ENCODE data around the gene COQ4.

The COQ4 gene

GRCh38 chr9:128355451-128355850 is 32.8 kb downstream of the COQ4 start:
- Histone ChIP-seq H3K36me3 (ENCODE audit: control insufficient read depth, insufficient read depth, low read length) (peaks cover 2% of the 10 kb centered on the region; the same call in 1 of the 2 replicates), H3K27me3 (replicated peaks; ENCODE audit: control insufficient read depth, insufficient read depth, low read length) (no peaks in the 10 kb centered on the region), H3K4me3 (replicated peaks; ENCODE audit: low read depth, low read length) (no peak overlapping the region)
- TF ChIP-seq CTCF (IDR thresholded peaks at IDR 0.05; ENCODE audit: insufficient read depth, low read length, poor library complexity, severe bottlenecking): no peak
- DNase-seq (ENCODE audit: extremely low read depth, insufficient read length): no peak

GRCh38 chr9:128358090-128358489 is 35.5 kb downstream of the COQ4 start:
- peaks cover 2% of the 10 kb centered on the region; the same call in 1 of the 2 replicates for H3K36me3 ChIP-seq (ENCODE audit: control insufficient read depth, insufficient read depth, low read length)

GRCh38 chr9:128358861-128359260 is 36.2 kb downstream of the COQ4 start:
- Histone ChIP-seq H3K4me3 (replicated peaks; ENCODE audit: low read depth, low read length) (no peak overlapping the region), H3K36me3 (ENCODE audit: control insufficient read depth, insufficient read depth, low read length) (peaks cover 2% of the 10 kb centered on the region; the same call in 1 of the 2 replicates), H3K27me3 (replicated peaks; ENCODE audit: control insufficient read depth, insufficient read depth, low read length) (no peaks in the 10 kb centered on the region)
- DNase-seq (ENCODE audit: extremely low read depth, insufficient read length): no peak
- no peak for TF ChIP-seq CTCF (IDR thresholded peaks at IDR 0.05; ENCODE audit: insufficient read depth, low read length, poor library complexity, severe bottlenecking)

More at GRCh38 chr9:128358090-128358489, 35.5 kb downstream of the COQ4 start:
- no peak for TF ChIP-seq CTCF (IDR thresholded peaks at IDR 0.05; ENCODE audit: insufficient read depth, low read length, poor library complexity, severe bottlenecking)
- no peak for DNase-seq (ENCODE audit: extremely low read depth, insufficient read length)
- no peak overlapping the region for H3K4me3 ChIP-seq (replicated peaks; ENCODE audit: low read depth, low read length)
- no peaks in the 10 kb centered on the region for H3K27me3 ChIP-seq (replicated peaks; ENCODE audit: control insufficient read depth, insufficient read depth, low read length)

- Histone ChIP-seq H3K27me3 (replicated peaks; ENCODE audit: control insufficient read depth, insufficient read depth, low read length) (no peaks in the 10 kb centered on the region), H3K36me3 (ENCODE audit: control insufficient read depth, insufficient read depth, low read length) (no peaks in the 10 kb centered on the region; the same call in 1 of the 2 replicates), H3K4me3 (replicated peaks; ENCODE audit: low read depth, low read length) (no peak overlapping the region)
- no peak for DNase-seq (ENCODE audit: extremely low read depth, insufficient read length)
- no peak for TF ChIP-seq CTCF (IDR thresholded peaks at IDR 0.05; ENCODE audit: insufficient read depth, low read length, poor library complexity, severe bottlenecking)
These were observed 38.2 kb downstream of the COQ4 start for GRCh38 chr9:128360826-128361225.

GRCh38 chr9:128361296-128361985 is 38.8 kb downstream of the COQ4 start:
- no peak overlapping the region for H3K4me3 ChIP-seq (replicated peaks; ENCODE audit: low read depth, low read length)

More at GRCh38 chr9:128361296-128361985, 38.8 kb downstream of the COQ4 start:
- Histone ChIP-seq H3K27me3 (replicated peaks; ENCODE audit: control insufficient read depth, insufficient read depth, low read length) (no peaks in the 10 kb centered on the region), H3K36me3 (ENCODE audit: control insufficient read depth, insufficient read depth, low read length) (no peaks in the 10 kb centered on the region; the same call in 1 of the 2 replicates)
- no peak for DNase-seq (ENCODE audit: extremely low read depth, insufficient read length)
- no peak for TF ChIP-seq CTCF (IDR thresholded peaks at IDR 0.05; ENCODE audit: insufficient read depth, low read length, poor library complexity, severe bottlenecking)
